NCI-H1417 (cell line): ENCODE results near the gene FOXK1.

Experiments used
- DNase-seq, 3 experiments: peaks; one replicate each; lab custom pipeline; 2025; lab: John Stamatoyannopoulos, UW

Gene FOXK1

GRCh38 chr7:4744391-4745264 lies 62.5 kb downstream of the FOXK1 start:
- DNase-seq = peak; percentile 75 to 97 (median 96)

GRCh38 chr7:4745265-4745919 lies 63.3 kb downstream of the FOXK1 start:
- no peak for DNase-seq

GRCh38 chr7:4745971-4746919 lies 64.2 kb downstream of the FOXK1 start:
- no peak for DNase-seq

GRCh38 chr7:4747013-4747412 lies 64.9 kb downstream of the FOXK1 start:
- DNase-seq = no peak

- DNase-seq = no peak
Observed at GRCh38 chr7:4747746-4748145, 65.7 kb downstream of the FOXK1 start.

- DNase-seq = no peak
Observed at GRCh38 chr7:4748231-4748681, 66.2 kb downstream of the FOXK1 start.

GRCh38 chr7:4749363-4749762 lies 67.3 kb downstream of the FOXK1 start:
- DNase-seq = no peak

GRCh38 chr7:4749798-4750197 lies 67.7 kb downstream of the FOXK1 start:
- no peak for DNase-seq

GRCh38 chr7:4751398-4751947 lies 69.4 kb downstream of the FOXK1 start:
- no peak for DNase-seq

- peak; percentile 54 to 77 (median 64) for DNase-seq
Observed at GRCh38 chr7:4753598-4754432, 71.7 kb downstream of the FOXK1 start.

GRCh38 chr7:4754433-4755010 lies 72.4 kb downstream of the FOXK1 start:
- no peak for DNase-seq

GRCh38 chr7:4755045-4755444 lies 73.0 kb downstream of the FOXK1 start:
- no peak for DNase-seq

- no peak for DNase-seq
Observed at GRCh38 chr7:4758111-4758510, 76.0 kb downstream of the FOXK1 start.

- DNase-seq = no peak
Observed at GRCh38 chr7:4758791-4759190, 76.7 kb downstream of the FOXK1 start.

- DNase-seq = no peak
Observed at GRCh38 chr7:4759211-4759610, 77.1 kb downstream of the FOXK1 start.

GRCh38 chr7:4760952-4761351 lies 78.9 kb downstream of the FOXK1 start:
- DNase-seq = no peak

- DNase-seq = no peak
Observed at GRCh38 chr7:4762121-4763055, 80.3 kb downstream of the FOXK1 start.

- no peak for DNase-seq
Observed at GRCh38 chr7:4763091-4763793, 81.1 kb downstream of the FOXK1 start.

- no peak for DNase-seq
Observed at GRCh38 chr7:4763794-4764185, 81.7 kb downstream of the FOXK1 start.
